NCI-H2081 treated with DMSO at 0.1 percent for 48 hours (cell line): ENCODE measurements around the gene ENPP3.
"Not testable (repeated sequence)": the region's sequence is repeated elsewhere in the genome, so short reads cannot be mapped to it uniquely, and the experiment has no call there.

Source experiments
- DNase-seq: peaks from one replicate; lab custom pipeline; 2025; lab: John Stamatoyannopoulos, UW

Gene ENPP3

GRCh38 chr6:131736003-131736596 is 99.0 kb downstream of the ENPP3 start:
- DNase-seq, result no peak

DNA sequence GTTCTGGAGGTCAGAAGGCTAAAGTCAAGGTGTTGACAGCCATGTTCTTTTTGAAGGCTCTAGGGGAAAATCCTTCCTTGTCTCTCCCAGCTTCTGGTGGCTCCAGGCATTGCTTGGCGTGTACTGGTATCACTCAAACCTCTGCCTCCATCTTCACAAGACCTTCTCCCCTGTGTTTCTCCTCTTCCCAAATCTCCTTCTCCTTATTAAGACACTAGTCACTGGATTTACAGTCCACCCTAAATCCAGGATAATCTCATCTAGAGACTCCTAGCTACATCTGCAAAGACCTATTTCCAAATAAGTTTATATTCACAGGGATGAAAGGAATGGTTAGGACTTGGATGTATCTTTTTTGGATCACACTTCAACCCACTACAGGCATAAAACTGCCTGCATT is 99.7 kb downstream of the ENPP3 start:
- no peak for DNase-seq

GRCh38 chr6:131739136-131739535 is 102.0 kb downstream of the ENPP3 start:
- DNase-seq, result no peak

- no peak for DNase-seq
Observed at GRCh38 chr6:131740161-131740560, 103.1 kb downstream of the ENPP3 start.

- DNase-seq, result no peak
Observed at GRCh38 chr6:131741688-131742393, 104.7 kb downstream of the ENPP3 start.

DNA sequence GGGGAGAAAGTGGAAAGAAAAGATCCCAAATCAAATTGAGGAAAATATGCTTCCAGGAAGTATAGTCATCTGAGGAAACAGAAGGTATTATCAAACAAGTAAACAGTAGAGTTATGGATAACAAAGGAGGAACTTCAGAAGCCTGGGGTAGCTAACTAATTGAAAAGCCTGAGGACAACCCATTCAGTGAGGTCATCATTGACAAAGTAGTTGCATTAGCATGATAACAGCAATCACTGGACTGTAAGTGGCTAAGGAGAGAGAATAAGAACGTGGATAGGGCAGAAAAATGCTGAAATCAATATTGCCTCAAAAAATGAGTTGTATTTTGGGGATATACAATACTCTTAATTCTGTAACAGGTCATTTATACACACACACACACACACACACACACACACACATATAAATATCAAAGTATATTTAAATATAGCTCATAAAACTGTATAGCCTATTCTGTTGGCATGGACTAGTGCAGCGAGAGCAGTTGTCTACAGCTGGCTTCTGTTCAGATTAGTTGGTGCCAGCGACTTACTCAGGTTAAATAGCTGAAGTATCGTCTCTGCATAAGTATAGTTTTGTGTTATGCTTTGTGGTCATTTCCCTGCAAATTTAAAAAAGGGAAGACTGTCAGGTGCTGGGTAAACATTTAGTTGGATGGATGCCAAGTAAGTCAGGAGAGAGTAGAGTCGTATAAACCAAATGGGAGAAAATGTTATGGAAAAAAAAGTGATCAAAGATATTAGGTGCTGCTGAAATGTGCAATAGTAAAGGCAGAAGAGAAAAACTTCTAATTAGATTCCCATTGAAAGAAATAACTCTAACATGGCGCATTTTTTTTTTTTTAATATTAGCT is 107.6 kb downstream of the ENPP3 start:
- DNase-seq, result no peak

- DNase-seq, result no peak
Observed at GRCh38 chr6:131745476-131745875, 108.4 kb downstream of the ENPP3 start.

DNA sequence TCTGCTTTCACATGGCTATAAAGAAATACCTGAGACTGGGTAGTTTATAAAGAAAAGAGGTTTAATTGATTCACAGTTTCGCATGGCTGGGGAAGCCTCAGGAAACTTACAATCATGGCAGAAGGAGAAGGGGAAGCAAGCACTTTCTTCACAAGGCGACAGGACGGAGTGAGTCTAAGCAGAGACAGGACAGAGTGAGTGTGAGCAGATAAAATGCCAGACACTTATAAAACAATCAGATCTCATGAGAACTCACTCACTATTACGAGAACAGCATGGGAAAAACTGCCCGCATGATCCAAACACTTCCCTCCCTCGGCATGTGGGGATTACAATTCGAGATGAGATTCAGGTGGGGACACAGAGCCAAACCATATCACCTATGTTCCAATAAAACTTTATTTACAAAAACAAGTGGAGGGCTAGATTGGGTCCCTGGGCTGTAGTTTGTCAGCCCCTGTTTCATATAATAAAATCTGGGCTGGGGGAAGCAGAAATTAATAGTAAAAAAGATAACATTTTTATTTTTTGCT is 110.8 kb downstream of the ENPP3 start:
- DNase-seq, result no peak

DNA sequence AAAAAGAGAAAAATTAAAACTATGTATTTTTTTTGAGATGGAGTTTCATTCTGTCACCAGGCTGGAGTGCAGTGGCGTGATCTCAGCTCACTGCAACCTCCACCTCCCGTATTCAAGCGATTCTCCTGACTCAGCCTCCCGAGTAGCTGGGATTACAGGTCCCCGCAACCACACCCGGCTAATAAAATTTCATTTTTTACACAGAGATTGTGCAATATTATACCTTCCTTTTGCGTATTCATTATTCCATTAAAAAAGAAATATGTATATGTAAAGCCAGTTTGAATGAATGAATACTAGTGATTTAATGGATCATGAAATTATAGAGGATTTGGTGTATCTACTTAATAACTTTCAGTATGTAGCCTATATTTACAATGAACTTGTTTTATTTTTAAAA is 111.9 kb downstream of the ENPP3 start:
- no peak for DNase-seq

DNA sequence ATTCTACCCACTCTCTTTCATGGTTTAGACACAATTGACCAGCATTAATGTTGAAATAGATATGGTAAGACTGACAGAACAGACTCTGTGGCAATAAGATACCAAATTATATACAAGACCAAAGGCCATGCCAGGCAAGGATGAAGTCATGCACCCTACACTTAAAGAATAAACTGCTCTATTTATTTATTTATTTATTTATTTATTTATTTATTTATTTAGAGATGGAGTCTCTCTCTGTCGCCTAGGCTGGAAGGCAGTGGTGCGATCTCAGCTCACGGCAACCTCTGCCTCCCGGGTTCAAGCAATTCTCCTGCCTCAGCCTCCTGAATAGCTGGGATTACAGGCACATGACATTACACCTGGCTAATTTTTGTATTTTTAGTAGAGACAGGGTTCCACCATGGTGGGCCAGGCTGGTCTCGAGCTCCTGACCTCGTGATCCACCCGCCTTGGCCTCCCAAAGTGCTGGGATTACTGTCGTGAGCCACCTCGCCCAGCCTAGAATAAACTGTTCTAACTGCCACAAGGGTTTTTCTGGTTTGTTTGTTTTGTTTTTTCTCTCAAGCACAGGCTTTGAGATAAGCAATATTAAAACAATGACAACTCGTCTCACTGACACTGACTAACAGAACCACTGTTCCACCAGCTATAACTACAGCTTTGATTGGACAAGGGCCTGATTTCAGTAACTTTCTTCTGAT is 114.1 kb downstream of the ENPP3 start:
- not testable (repeated sequence) for DNase-seq

DNA sequence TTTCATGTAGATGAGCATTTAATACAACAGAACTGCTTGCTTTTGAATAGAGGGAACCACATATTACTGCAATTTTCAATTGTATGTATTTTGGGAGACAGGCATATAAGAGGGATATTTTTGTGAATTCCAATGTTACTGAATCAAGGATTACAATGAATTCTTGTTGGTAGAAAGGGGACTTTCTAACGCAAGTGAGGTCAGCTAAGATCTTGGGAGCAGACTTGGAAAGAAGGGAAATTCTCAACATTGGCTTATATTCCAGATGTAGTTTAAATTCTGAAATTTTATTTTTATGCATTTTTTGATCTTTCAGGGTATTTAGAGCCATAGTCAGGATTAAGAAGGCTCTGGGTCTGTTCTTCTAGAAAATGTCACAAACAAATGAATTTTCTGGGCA is 117.0 kb downstream of the ENPP3 start:
- DNase-seq, result no peak

DNA sequence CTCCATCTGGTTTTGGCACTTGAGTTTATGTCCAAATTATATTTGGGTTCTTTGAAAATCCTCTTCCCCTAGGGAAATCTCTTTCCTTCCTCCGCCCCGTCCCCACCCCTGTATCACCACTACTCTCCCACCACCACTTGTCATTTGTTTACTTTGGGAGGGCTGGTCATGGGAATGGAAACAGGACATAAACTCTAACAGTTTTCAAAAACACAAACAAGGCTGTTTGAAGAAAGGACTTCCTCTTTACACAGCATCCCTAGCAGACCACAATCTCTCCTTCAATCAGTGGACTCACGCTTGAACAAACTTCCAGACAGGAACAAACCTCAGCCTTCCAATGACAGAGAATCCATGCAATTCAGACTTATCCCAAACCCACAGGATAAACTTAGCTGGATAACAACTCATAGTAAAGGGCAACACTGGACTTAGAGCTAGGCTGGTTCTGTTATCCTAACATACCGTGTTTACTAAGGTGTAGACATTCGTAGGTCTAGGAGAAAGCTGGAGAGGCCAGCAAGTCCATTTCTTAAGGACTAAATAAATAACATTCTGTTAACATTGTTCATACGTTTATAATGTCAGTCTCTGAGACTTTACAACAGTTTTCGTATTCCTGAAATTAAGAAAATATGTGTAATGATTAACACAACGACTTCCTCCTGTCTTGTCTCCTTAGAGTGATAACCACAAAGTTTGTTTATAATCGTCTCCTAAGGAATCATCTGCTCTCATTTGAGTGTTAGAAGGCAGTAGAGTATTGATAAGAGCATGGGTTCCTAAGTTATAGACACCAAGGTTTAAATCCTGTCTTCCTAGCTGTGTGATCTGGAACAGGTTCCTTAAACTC is 117.8 kb downstream of the ENPP3 start:
- DNase-seq, result no peak

GRCh38 chr6:131755597-131755996 is 118.5 kb downstream of the ENPP3 start:
- no peak for DNase-seq

- no peak for DNase-seq
Observed at GRCh38 chr6:131756039-131756438, 118.9 kb downstream of the ENPP3 start.

- DNase-seq, result no peak
Observed at GRCh38 chr6:131758920-131759319, 121.8 kb downstream of the ENPP3 start.

GRCh38 chr6:131761060-131761761 is 124.1 kb downstream of the ENPP3 start:
- DNase-seq, result no peak

- DNase-seq, result no peak
Observed at GRCh38 chr6:131761762-131762067, 124.6 kb downstream of the ENPP3 start.

DNA sequence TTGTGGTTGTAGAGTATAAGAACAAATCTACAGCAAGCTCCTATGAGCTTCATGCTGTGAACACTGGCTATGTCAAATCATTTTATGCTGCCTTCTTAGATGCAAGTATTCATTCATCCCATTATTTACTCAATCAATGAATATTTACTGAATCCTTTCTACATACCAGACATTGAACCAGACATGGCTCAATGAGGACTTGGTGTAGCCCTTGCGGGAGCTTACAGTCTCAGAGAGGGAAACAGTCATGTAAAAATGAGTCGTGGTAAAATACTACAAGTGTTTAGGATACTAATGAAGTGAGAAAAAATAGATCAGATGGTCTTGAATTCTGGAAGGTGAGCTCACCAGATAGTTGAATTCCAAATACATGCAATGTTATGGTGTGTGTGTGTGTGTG is 125.9 kb downstream of the ENPP3 start:
- no peak for DNase-seq

GRCh38 chr6:131763749-131764148 is 126.6 kb downstream of the ENPP3 start:
- no peak for DNase-seq

DNA sequence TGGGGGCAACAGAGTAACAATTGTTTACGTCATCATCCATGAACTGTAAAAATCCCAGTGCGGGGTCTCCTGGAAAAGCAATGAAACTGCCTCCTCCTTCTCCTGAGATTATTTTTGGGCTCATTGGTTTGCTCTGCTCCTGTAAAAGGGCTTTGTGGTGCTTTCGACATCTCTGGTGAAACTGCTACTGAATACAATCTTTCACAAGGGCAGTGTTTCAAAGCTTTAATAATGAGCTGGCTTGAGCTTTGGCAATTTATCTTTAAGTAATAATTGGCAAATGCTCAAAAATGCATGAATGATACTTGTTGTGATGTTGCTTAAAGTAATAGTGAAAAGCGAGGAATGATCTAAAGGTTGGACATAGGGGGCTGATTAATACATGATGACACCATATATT is 127.2 kb downstream of the ENPP3 start:
- no peak for DNase-seq
